Measurements from ENCODE around the gene E2F1. TPM values are rescaled to one million over a fixed set of nuclear protein-coding genes. Genes with fewer than 3 reads are reported as not detected.

Gene E2F1
- total and polyA plus RNA-seq, 7 experiments from 2014 or later: 0.46 to 61.6 (median 1.5) TPM; not detected in 1

DNA sequence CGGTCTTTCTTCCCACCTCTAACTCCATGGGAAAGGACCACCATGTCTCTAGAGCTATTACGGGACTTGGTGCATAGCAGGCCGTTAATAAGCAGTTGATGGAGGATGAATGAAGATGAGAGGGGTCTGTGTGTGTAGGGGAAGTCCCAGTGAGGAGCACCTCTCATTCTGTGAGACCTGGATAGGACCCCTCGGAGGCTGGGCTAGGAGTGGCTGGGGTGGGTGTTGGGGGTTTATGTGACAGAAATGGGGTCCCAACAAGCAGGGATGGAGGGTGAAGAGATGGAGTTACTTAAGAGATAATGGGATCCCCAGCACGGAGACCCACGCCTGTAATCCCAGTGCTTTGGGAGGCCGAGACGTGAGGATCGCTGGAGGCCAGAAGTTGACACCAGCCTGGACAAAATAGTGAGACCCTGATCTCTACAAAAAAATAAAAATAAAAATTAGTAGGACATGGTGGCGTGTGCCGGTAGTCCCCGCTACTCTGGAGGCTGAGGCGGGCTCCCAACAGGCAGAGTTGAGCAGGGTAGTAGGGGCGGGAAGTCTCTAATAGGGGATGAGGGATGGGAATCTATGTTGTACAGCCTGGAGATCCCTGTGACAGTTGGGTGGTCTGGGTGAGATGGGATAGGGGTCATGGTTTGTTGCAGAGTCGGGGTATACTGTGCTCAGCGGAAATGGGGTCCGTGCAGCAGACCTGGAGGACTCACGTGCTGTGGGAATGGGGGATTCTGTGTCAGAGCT, 44.9 kb upstream of the E2F1 start:
- H3K4me1 ChIP-seq (ENCODE audit: control insufficient read depth in 2 of 2, insufficient read depth in 2 of 2, low read length in 2 of 2): peaks cover 3 to 18% of the 10 kb centered on the region in 2 donors
- peaks cover 12 to 36% (median 20%) of the 10 kb centered on the region in 7 donors for H3K4me1 Mint-ChIP-seq
- peak overlapping the region; percentile 86 to 98 (median 97) for H3K27ac Mint-ChIP-seq
- peaks cover 0 to 3% (median 0%) of the 10 kb centered on the region in 5 donors for H3K27me3 Mint-ChIP-seq
- DNase-seq: no peak
- no peak for ATAC-seq
- CTCF ChIA-PET: no interaction called here
- H3K27ac ChIP-seq (ENCODE audit: low read depth, low read length): peak overlapping the region; percentile 69
- POLR2A ChIA-PET: interaction anchor here (0.6 to 2.7 kb wide), 5 partner anchors 11 to 68 kb away, joined by 3 to 36 read pairs (median 14); partner anchors contain the start of genes ACTL10, C20orf144 and PXMP4
- H3K9me3 ChIP-seq (ENCODE audit: control insufficient read depth in 2 of 3, low read length in 3 of 3): peaks cover 0 to under 1% (median 0%) of the 10 kb centered on the region in 3 experiments
- H3K36me3 Mint-ChIP-seq: peaks cover 0 to 7% (median 2%) of the 10 kb centered on the region in 5 donors
- H3K4me3 ChIP-seq (ENCODE audit: low read length): peak overlapping the region; percentile 62
- no peaks in the 10 kb centered on the region for H3K27me3 ChIP-seq (ENCODE audit: control insufficient read depth in 2 of 2, insufficient read depth in 2 of 2, low read length in 2 of 2)
- H3K4me3 Mint-ChIP-seq: peak overlapping the region; percentile 82 to 97 (median 84)
- peaks cover 0 to 7% (median 2%) of the 10 kb centered on the region in 11 donors for H3K9me3 Mint-ChIP-seq
- intact Hi-C loops (cut with micrococcal nuclease): loop anchor here (1.0 to 5.0 kb wide), 5 partner anchors 11 to 381 kb away; partner anchors contain the start of genes EIF2S2 (in 2 of the 2), C20orf144 (in 1 of the 2), PXMP4 (in 1 of the 2) and SNTA1 (in 1 of the 2)
- H3K36me3 ChIP-seq (ENCODE audit: control insufficient read depth in 2 of 3, insufficient read depth in 3 of 3, low read length in 3 of 3): no peaks in the 10 kb centered on the region

DNA sequence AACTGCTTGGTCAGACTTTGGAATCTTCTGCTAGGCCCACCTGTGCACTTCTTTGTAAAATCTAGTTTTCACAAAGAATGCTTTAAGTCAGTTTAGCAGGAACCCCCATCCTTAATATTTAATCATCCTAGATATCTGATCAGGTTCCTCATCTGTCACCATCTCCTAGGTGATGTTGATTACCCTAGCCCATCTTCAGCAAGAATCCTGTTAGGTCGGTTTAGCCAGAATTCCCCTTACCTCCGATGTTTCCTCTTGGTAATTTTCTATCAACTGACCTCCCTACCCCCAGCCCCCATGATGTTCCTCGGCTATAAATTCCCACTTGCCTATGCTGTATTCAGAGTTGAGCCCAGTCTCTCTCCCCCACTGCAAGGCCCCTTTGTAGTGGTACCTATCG, 42.9 kb upstream of the E2F1 start:
- H3K36me3 ChIP-seq (ENCODE audit: control insufficient read depth in 2 of 3, insufficient read depth in 3 of 3, low read length in 3 of 3): no peaks in the 10 kb centered on the region
- no peak overlapping the region for H3K27ac ChIP-seq (ENCODE audit: low read depth, low read length)
- peaks cover 8 to 27% (median 17%) of the 10 kb centered on the region in 7 donors for H3K4me1 Mint-ChIP-seq
- no peaks in the 10 kb centered on the region for H3K27me3 ChIP-seq (ENCODE audit: control insufficient read depth in 2 of 2, insufficient read depth in 2 of 2, low read length in 2 of 2)
- H3K4me3 ChIP-seq (ENCODE audit: low read length): no peak overlapping the region
- peaks cover 0 to 3% (median 0%) of the 10 kb centered on the region in 5 donors for H3K27me3 Mint-ChIP-seq
- no peaks in the 10 kb centered on the region for H3K9me3 ChIP-seq (ENCODE audit: control insufficient read depth in 2 of 3, low read length in 3 of 3)
- H3K27ac Mint-ChIP-seq: peak overlapping the region in 5 of 9 donors; percentile 3 to 59 (median 12)
- ATAC-seq: no peak
- intact Hi-C loops (cut with micrococcal nuclease): no loop called here
- CTCF ChIA-PET: no interaction called here
- H3K4me3 Mint-ChIP-seq: no peak overlapping the region
- peaks cover 0 to 4% (median 0%) of the 10 kb centered on the region in 11 donors for H3K9me3 Mint-ChIP-seq
- POLR2A ChIA-PET: no interaction called here
- DNase-seq: no peak
- peaks cover 3 to 18% of the 10 kb centered on the region in 2 donors for H3K4me1 ChIP-seq (ENCODE audit: control insufficient read depth in 2 of 2, insufficient read depth in 2 of 2, low read length in 2 of 2)
- peaks cover 0 to 3% (median 0%) of the 10 kb centered on the region in 5 donors for H3K36me3 Mint-ChIP-seq

DNA sequence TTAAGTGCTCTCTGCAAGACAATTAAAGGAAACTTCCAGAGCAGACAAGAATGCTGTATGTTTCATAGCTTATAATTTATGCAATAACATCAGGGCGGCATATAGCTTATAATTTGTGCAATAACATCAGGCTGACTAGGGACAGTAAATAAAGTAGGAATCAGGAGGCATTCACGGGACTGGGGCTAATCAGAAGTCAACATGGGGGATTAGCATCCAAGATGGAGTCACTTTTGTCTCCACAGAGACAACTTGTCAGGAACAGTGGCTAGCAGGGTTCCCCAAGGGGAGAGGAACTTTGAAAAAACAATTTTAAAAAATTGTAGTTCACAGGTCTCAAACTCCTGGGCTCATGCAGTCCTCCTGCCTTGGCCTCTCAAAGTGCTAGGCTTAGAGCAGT, 42.3 kb upstream of the E2F1 start:
- Mint-ChIP-seq H3K9me3 (peaks cover 0 to 2% (median 0%) of the 10 kb centered on the region in 11 donors), H3K4me3 (no peak overlapping the region), H3K36me3 (no peaks in the 10 kb centered on the region), H3K27ac (peak overlapping the region in 1 of 9 donors; percentile 10), H3K4me1 (peaks cover 2 to 20% (median 11%) of the 10 kb centered on the region in 7 donors), H3K27me3 (peaks cover 0 to 3% (median 0%) of the 10 kb centered on the region in 5 donors)
- Histone ChIP-seq H3K9me3 (ENCODE audit: control insufficient read depth in 2 of 3, low read length in 3 of 3) (no peaks in the 10 kb centered on the region), H3K36me3 (ENCODE audit: control insufficient read depth in 2 of 3, insufficient read depth in 3 of 3, low read length in 3 of 3) (no peaks in the 10 kb centered on the region), H3K27me3 (ENCODE audit: control insufficient read depth in 2 of 2, insufficient read depth in 2 of 2, low read length in 2 of 2) (no peaks in the 10 kb centered on the region), H3K4me1 (ENCODE audit: control insufficient read depth in 2 of 2, insufficient read depth in 2 of 2, low read length in 2 of 2) (peaks cover 3 to 13% of the 10 kb centered on the region in 2 donors), H3K27ac (ENCODE audit: low read depth, low read length) (no peak overlapping the region), H3K4me3 (ENCODE audit: low read length) (no peak overlapping the region)
- ChIA-PET POLR2A (no interaction called here), CTCF (interaction anchor here (1.0 kb wide), 1 partner anchor 271 kb away, joined by 3 read pairs; no protein-coding TSS in a partner anchor)
- ATAC-seq: no peak
- intact Hi-C loops (cut with micrococcal nuclease): no loop called here
- DNase-seq: no peak

DNA sequence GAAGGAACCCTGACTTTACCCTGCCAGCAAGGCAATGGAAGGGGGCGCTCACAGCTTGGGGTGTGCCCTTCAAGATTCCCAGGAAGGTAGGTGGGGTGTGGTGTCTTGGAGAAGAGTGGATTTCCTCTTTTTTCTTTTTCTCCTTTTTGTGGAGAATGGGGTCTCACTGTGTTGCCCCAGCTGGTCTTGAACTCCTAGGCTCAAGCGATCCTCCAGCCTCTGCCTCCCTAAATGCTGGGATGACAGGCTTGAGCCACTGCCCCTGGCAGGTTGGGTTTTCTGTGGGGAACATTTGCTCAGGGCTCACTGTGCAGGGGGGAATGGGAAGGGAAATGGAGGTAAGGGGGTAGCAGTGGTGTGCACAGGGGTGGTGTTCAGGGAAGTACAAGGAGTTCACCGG, 41.6 kb upstream of the E2F1 start:
- Histone ChIP-seq H3K4me1 (ENCODE audit: control insufficient read depth in 2 of 2, insufficient read depth in 2 of 2, low read length in 2 of 2) (peaks cover 3 to 8% of the 10 kb centered on the region in 2 donors), H3K27ac (ENCODE audit: low read depth, low read length) (no peak overlapping the region), H3K27me3 (ENCODE audit: control insufficient read depth in 2 of 2, insufficient read depth in 2 of 2, low read length in 2 of 2) (no peaks in the 10 kb centered on the region), H3K9me3 (ENCODE audit: control insufficient read depth in 2 of 3, low read length in 3 of 3) (no peaks in the 10 kb centered on the region), H3K4me3 (ENCODE audit: low read length) (no peak overlapping the region), H3K36me3 (ENCODE audit: control insufficient read depth in 2 of 3, insufficient read depth in 3 of 3, low read length in 3 of 3) (no peaks in the 10 kb centered on the region)
- Mint-ChIP-seq H3K4me3 (no peak overlapping the region), H3K4me1 (peaks cover 0 to 14% (median 8%) of the 10 kb centered on the region in 7 donors), H3K9me3 (peaks cover 0 to 2% (median 0%) of the 10 kb centered on the region in 11 donors), H3K36me3 (no peaks in the 10 kb centered on the region), H3K27ac (peak overlapping the region in 2 of 9 donors; percentile 43 to 53), H3K27me3 (peaks cover 0 to 3% (median 0%) of the 10 kb centered on the region in 5 donors)
- DNase-seq (no peak), ATAC-seq (no peak)
- POLR2A ChIA-PET: no interaction called here
- intact Hi-C loops (cut with micrococcal nuclease): no loop called here
- CTCF ChIA-PET: interaction anchor here (1.0 kb wide), 1 partner anchor 270 kb away, joined by 3 read pairs; no protein-coding TSS in a partner anchor

DNA sequence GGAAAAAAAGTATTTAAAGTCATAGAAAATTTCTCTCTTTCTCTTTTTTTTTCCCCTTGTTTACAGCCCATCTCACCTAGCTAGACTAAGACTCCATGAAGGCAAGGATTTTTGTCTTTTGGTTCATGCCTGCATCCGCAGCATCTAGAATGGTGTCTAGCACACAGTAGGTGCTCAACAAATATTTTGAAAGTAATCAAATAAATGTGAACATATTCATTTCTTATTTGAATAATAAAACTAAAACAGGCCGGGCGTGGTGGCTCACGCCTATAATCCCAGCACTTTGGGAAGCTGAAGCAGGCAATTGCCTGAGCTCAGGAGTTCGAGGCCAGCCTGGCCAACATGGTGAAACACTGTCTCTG, 40.9 kb upstream of the E2F1 start:
- H3K36me3 ChIP-seq (ENCODE audit: control insufficient read depth in 2 of 3, insufficient read depth in 3 of 3, low read length in 3 of 3): no peaks in the 10 kb centered on the region
- Mint-ChIP-seq H3K36me3 (no peaks in the 10 kb centered on the region), H3K27ac (peak overlapping the region in 1 of 9 donors; percentile 22), H3K9me3 (peaks cover 0 to 2% (median 0%) of the 10 kb centered on the region in 11 donors), H3K27me3 (peaks cover 0 to 3% (median 0%) of the 10 kb centered on the region in 5 donors), H3K4me3 (no peak overlapping the region), H3K4me1 (peaks cover 0 to 11% (median 4%) of the 10 kb centered on the region in 7 donors)
- no peak overlapping the region for H3K27ac ChIP-seq (ENCODE audit: low read depth, low read length)
- CTCF ChIA-PET: interaction anchor here (0.6 kb wide), 1 partner anchor 87 kb away, joined by 3 read pairs; no protein-coding TSS in a partner anchor
- no peak overlapping the region for H3K4me3 ChIP-seq (ENCODE audit: low read length)
- DNase-seq (no peak), ATAC-seq (no peak)
- POLR2A ChIA-PET: interaction anchor here (1.0 kb wide), 1 partner anchor 36 kb away, joined by 4 read pairs; no protein-coding TSS in a partner anchor
- H3K27me3 ChIP-seq (ENCODE audit: control insufficient read depth in 2 of 2, insufficient read depth in 2 of 2, low read length in 2 of 2): no peaks in the 10 kb centered on the region
- intact Hi-C loops (cut with micrococcal nuclease): no loop called here
- H3K4me1 ChIP-seq (ENCODE audit: control insufficient read depth in 2 of 2, insufficient read depth in 2 of 2, low read length in 2 of 2): peaks cover 3 to 4% of the 10 kb centered on the region in 2 donors
- no peaks in the 10 kb centered on the region for H3K9me3 ChIP-seq (ENCODE audit: control insufficient read depth in 2 of 3, low read length in 3 of 3)

DNA sequence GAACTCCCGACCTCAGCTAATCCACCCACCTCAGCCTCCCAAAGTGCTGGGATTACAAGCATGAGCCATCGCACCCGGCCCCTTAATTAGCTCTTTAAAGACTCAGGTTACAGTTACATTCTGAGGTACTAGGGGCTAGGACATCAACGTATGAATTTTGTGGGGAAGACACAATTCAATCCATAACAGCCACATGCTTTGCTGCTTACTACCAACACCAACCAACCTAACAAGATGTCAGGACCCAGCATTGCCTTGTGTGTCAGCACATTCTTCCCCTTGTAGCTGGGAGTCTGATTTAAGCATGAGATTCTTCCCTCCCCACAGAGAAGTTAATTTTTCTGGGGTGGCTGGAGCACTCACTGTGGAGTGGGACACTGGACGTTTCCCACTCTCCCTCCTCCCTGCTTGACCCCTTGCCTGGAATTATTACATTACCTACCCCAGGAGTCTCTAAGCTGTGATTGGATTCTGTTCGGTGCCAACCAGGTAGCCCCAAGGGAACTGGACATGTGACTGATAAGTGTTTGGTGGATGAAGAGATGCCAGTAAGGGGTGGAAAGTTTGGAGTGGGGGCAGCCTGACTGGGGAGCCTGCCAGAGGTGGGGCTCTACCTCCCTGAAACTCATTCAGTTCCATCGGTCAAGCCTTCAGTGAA, 39.6 kb upstream of the E2F1 start:
- no peak overlapping the region for H3K4me3 ChIP-seq (ENCODE audit: low read length)
- H3K27me3 Mint-ChIP-seq: no peaks in the 10 kb centered on the region
- intact Hi-C loops (cut with micrococcal nuclease): no loop called here
- ChIA-PET CTCF (no interaction called here), POLR2A (interaction anchor here (0.8 to 1.0 kb wide), 2 partner anchors 46 to 62 kb away, joined by 3 read pairs; no protein-coding TSS in a partner anchor)
- DNase-seq (no peak), ATAC-seq (no peak)
- H3K36me3 Mint-ChIP-seq: no peaks in the 10 kb centered on the region
- no peak overlapping the region for H3K27ac Mint-ChIP-seq
- no peaks in the 10 kb centered on the region for H3K27me3 ChIP-seq (ENCODE audit: control insufficient read depth in 2 of 2, insufficient read depth in 2 of 2, low read length in 2 of 2)
- H3K27ac ChIP-seq (ENCODE audit: low read depth, low read length): no peak overlapping the region
- peaks cover 3 to 6% (median 4%) of the 10 kb centered on the region in 7 donors for H3K4me1 Mint-ChIP-seq
- H3K36me3 ChIP-seq (ENCODE audit: control insufficient read depth in 2 of 3, insufficient read depth in 3 of 3, low read length in 3 of 3): no peaks in the 10 kb centered on the region
- H3K9me3 ChIP-seq (ENCODE audit: control insufficient read depth in 2 of 3, low read length in 3 of 3): no peaks in the 10 kb centered on the region
- H3K9me3 Mint-ChIP-seq: peaks cover 0 to 3% (median 0%) of the 10 kb centered on the region in 11 donors
- peaks cover 0 to 4% of the 10 kb centered on the region in 2 donors for H3K4me1 ChIP-seq (ENCODE audit: control insufficient read depth in 2 of 2, insufficient read depth in 2 of 2, low read length in 2 of 2)
- H3K4me3 Mint-ChIP-seq: no peak overlapping the region
